Endothelial cell of umbilical vein (primary cell): ENCODE results near the gene LIPA. TPM values are rescaled to one million over a fixed set of nuclear protein-coding genes. Genes with fewer than 3 reads are reported as not detected.

Source experiments
- BruUV-seq: library from RNA; stranded (reverse); fragments of 400-500 nt; replicated peaks from 2 replicates; lab custom pipeline; 2021; lab: Mats Ljungman, UMichigan
- CTCF ChIA-PET: fragments of 300-600, 350-600 bp; sonication (Branson Sonifier 250); formaldehyde crosslinking; loops from one replicate; lab custom pipeline; 2021; ENCODE audit warnings: antibody characterized with exemption, inconsistent platforms; lab: Charles Lee
- POLR2A ChIA-PET: fragments of 300-600, 350-600 bp; sonication (Branson Sonifier 250); formaldehyde crosslinking; loops from one replicate; lab custom pipeline; 2021; ENCODE audit warnings: antibody characterized with exemption, inconsistent platforms; lab: Charles Lee
- DNase-seq: peaks from one replicate; pipeline ENCODE4 v3.0.0-alpha.2; 2011; ENCODE audit warnings: low read depth, low spot score
- FAIRE-seq: peaks from 2 replicates; lab custom pipeline; 2011; peaks lifted over from hg19 to GRCh38; lab: Jason Lieb, UNC
- H2AFZ ChIP-seq: 2 replicates; pipeline ENCODE4 v1.6.0; 2012; ENCODE audit warnings: low read depth, low read length, control low read depth, inconsistent platforms
- H3K27ac ChIP-seq: 2 replicates; pipeline ENCODE4 v1.5.1; 2011; ENCODE audit warnings: low read depth, mild to moderate bottlenecking, control low read depth, low read length, moderate library complexity; ENCODE audit not compliant: insufficient read depth
- H3K27me3 ChIP-seq, 2 experiments: 2 replicates each; pipeline versions ENCODE4 v1.6.0 to v1.6.1; 2011; ENCODE audit warnings: low read length in 2 of 2, mixed read lengths in 1 of 2; ENCODE audit not compliant: control insufficient read depth in 2 of 2, insufficient read depth in 2 of 2
- H3K36me3 ChIP-seq, 2 experiments: 2 replicates in 1 of 2; 3 replicates in 1 of 2; pipeline ENCODE4 v1.5.1; 2011; ENCODE audit warnings: low read length in 2 of 2, mild to moderate bottlenecking in 1 of 2, moderate library complexity in 1 of 2; ENCODE audit not compliant: control insufficient read depth in 2 of 2, insufficient read depth in 2 of 2; ENCODE audit errors: extremely low read depth in 1 of 2
- H3K4me1 ChIP-seq: 3 replicates; pipeline ENCODE4 v1.5.1; 2011; ENCODE audit warnings: mild to moderate bottlenecking, low read length; ENCODE audit not compliant: control insufficient read depth, insufficient read depth; ENCODE audit errors: extremely low read depth
- H3K4me2 ChIP-seq: 2 replicates; pipeline ENCODE4 v1.6.1; 2011; ENCODE audit warnings: low read length, control low read depth, mixed read lengths; ENCODE audit not compliant: insufficient read depth
- H3K4me3 ChIP-seq, 3 experiments: fragments of 200-600 bp in 1 of 3; sonication (generic), shearing (Covaris generic) in 1 of 3; replicated peaks in 1 of 3; 2 replicates each; pipeline ENCODE4 v1.5.1; 2011 to 2016; ENCODE audit warnings: control low read depth in 3 of 3, low read length in 3 of 3, mild to moderate bottlenecking in 2 of 3, inconsistent platforms in 1 of 3, low read depth in 1 of 3, moderate library complexity in 1 of 3; ENCODE audit not compliant: insufficient read depth in 1 of 3
- H3K79me2 ChIP-seq: 2 replicates; pipeline ENCODE4 v1.6.0; 2012; ENCODE audit warnings: low read length, inconsistent platforms; ENCODE audit not compliant: control insufficient read depth, insufficient read depth
- H3K9ac ChIP-seq: replicated peaks from 2 replicates; pipeline ENCODE3; 2011; ENCODE audit warnings: low read length, control low read depth; ENCODE audit not compliant: insufficient read depth; ENCODE audit errors: extremely low read depth
- H3K9me1 ChIP-seq: replicated peaks from 3 replicates; pipeline ENCODE4 v1.6.0; 2011; ENCODE audit warnings: mild to moderate bottlenecking, low read length; ENCODE audit not compliant: control insufficient read depth, insufficient read depth; ENCODE audit errors: extremely low read depth
- H3K9me3 ChIP-seq: replicated peaks from 2 replicates; pipeline ENCODE4 v1.5.1; 2012; ENCODE audit warnings: low read length, inconsistent platforms; ENCODE audit not compliant: control insufficient read depth, insufficient read depth
- H4K20me1 ChIP-seq: replicated peaks from 2 replicates; pipeline ENCODE3; 2011; ENCODE audit warnings: mild to moderate bottlenecking, low read length; ENCODE audit not compliant: control insufficient read depth, insufficient read depth; ENCODE audit errors: extremely low read depth
- EZH2 ChIP-seq: IDR thresholded peaks from 2 replicates; pipeline ENCODE4 v1.6.1; 2012; ENCODE audit warnings: borderline replicate concordance, low read depth, mild to moderate bottlenecking, moderate library complexity, low read length, inconsistent platforms; ENCODE audit not compliant: severe bottlenecking
- GATA2 ChIP-seq: IDR thresholded peaks from 2 replicates; pipeline ENCODE4 v1.7.0; 2011; ENCODE audit warnings: low read depth, mild to moderate bottlenecking, moderate library complexity, mixed read lengths, low read length; ENCODE audit not compliant: insufficient read length, insufficient read depth
- MAX ChIP-seq: IDR thresholded peaks from 2 replicates; pipeline ENCODE4 v1.6.1; 2011; ENCODE audit not compliant: insufficient read depth, insufficient read length
- MYC ChIP-seq: IDR thresholded peaks from one replicate; pipeline ENCODE4 v1.6.1; 2011; ENCODE audit warnings: mild to moderate bottlenecking, low read depth, low read length
- POLR2A ChIP-seq: IDR thresholded peaks from 2 replicates; pipeline ENCODE4 v1.6.1; 2012; ENCODE audit warnings: low read depth, mild to moderate bottlenecking, control low read depth, low read length
- POLR2AphosphoS5 ChIP-seq: IDR thresholded peaks from 2 replicates; pipeline ENCODE4 v1.6.1; 2012; ENCODE audit warnings: low read depth, mild to moderate bottlenecking, control low read depth, low read length, moderate library complexity; ENCODE audit not compliant: insufficient read depth
- dilution Hi-C: fragments of 300-500 bp; cut with MboI; formaldehyde crosslinking; loops from one replicate; pipeline ENCODE4 v1.15.0; 2019; ENCODE audit warnings: low sequenced_read_pairs; ENCODE audit not compliant: extremely low pct_ligation_motif_present
- intact Hi-C: fragments of 100-400 bp; cut with micrococcal nuclease; formaldehyde crosslinking; loops from one replicate; pipeline ENCODE4 v1.10.0; 2022
- polyA plus RNA-seq, 4 experiments: library from polyadenylated mRNA; depleted of rRNA in 3 of 4; stranded (reverse) in 3 of 4; unstranded in 1 of 4; fragments of >200 nt; gene quantifications; 2 replicates each; pipeline versions ENCODE4 v1.2.1 to v1.2.3, GENCODE V29; 2011 to 2012; ENCODE audit warnings: missing spikeins in 1 of 4
- total RNA-seq: library from RNA; stranded (reverse); gene quantifications from 2 replicates; pipeline ENCODE4 v1.2.3, GENCODE V29; 2021
- TF ChIP-seq, protein P1 (sequence below), 2 donors: IDR thresholded peaks; 1 replicate in 1 of 2; 2 replicates in 1 of 2; pipeline ENCODE4 v1.5.1; 2011; ENCODE audit warnings: low read length in 2 of 2, mild to moderate bottlenecking in 2 of 2, moderate library complexity in 2 of 2, control low read depth in 1 of 2, inconsistent platforms in 1 of 2, low read depth in 1 of 2; ENCODE audit not compliant: insufficient read depth in 1 of 2; ENCODE audit errors: extremely low read depth in 1 of 2

Gene LIPA
- total and polyA plus RNA-seq, 2 donors (not counting 3 experiments of a cell fraction or from before 2014, with no cell fraction given): 24.0 to 41.1 TPM

DNA sequence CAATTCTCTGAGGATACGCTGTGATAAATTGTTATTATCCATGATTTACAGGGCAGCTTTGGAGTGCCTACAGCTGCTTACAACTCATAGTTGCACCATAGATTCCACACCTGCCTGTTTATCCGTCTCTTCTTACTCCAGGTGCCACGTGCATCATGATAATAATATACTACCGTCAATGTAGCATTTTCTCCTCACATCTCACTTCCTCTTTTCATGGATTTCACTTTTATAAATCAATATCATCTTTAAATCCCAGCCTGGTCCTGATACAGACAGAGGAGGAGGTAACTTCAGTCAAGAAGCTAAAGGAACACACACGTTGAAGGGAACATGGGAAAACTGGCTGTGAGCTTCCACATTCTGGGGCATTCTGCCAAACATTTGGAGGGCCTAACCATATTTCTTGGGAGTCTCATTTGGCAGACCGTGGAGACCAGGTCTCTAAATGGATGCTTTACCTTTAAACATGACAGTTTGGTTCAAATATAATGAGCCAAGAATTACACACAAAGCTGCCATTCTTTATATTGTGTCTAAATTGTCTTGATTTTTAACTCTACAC, 46.9 kb downstream of the LIPA start:
- intact Hi-C loops: no loop called here
- POLR2A ChIA-PET: no interaction called here

More for the DNA sequence above, 46.9 kb downstream of the LIPA start:
- no peaks in the 10 kb centered on the region for H3K79me2 ChIP-seq
- H3K27me3 ChIP-seq: peaks cover 16 to 27% of the 10 kb centered on the region in 2 experiments
- dilution Hi-C loops: loop anchor here (25.0 kb wide), 1 partner anchor 217 kb away; the partner anchor contains the start of gene FAS
- no TSS peak for BruUV-seq
- DNase-seq (no peak), FAIRE-seq (no peak)
- H3K4me3 ChIP-seq: no peak overlapping the region
- no peaks in the 10 kb centered on the region for H4K20me1 ChIP-seq
- H3K4me2 ChIP-seq: no peak overlapping the region
- CTCF ChIA-PET: interaction anchor here (0.6 to 1.5 kb wide), 5 partner anchors 13 to 175 kb away, joined by 3 to 4 read pairs (median 3); no protein-coding TSS in a partner anchor
- no peak overlapping the region for H3K27ac ChIP-seq
- H3K9me1 ChIP-seq: no peaks in the 10 kb centered on the region
- TF ChIP-seq, protein P1, sequence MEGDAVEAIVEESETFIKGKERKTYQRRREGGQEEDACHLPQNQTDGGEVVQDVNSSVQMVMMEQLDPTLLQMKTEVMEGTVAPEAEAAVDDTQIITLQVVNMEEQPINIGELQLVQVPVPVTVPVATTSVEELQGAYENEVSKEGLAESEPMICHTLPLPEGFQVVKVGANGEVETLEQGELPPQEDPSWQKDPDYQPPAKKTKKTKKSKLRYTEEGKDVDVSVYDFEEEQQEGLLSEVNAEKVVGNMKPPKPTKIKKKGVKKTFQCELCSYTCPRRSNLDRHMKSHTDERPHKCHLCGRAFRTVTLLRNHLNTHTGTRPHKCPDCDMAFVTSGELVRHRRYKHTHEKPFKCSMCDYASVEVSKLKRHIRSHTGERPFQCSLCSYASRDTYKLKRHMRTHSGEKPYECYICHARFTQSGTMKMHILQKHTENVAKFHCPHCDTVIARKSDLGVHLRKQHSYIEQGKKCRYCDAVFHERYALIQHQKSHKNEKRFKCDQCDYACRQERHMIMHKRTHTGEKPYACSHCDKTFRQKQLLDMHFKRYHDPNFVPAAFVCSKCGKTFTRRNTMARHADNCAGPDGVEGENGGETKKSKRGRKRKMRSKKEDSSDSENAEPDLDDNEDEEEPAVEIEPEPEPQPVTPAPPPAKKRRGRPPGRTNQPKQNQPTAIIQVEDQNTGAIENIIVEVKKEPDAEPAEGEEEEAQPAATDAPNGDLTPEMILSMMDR (IDR thresholded peaks at IDR 0.05; ENCODE audit: extremely low read depth in 1 of 2, insufficient read depth in 1 of 2, low read depth in 1 of 2, low read length in 2 of 2): no peak
- TF ChIP-seq POLR2A: no peak
- no peak for TF ChIP-seq MYC
- no peak for TF ChIP-seq EZH2
- TF ChIP-seq MAX: no peak
- no peak for TF ChIP-seq POLR2AphosphoS5
- no peak for TF ChIP-seq GATA2
- H3K9me3 ChIP-seq: no peaks in the 10 kb centered on the region
- H2AFZ ChIP-seq: no peak overlapping the region
- H3K4me1 ChIP-seq: peaks cover 21% of the 10 kb centered on the region
- no peak overlapping the region for H3K9ac ChIP-seq
- H3K36me3 ChIP-seq: no peaks in the 10 kb centered on the region
